Measurements from ENCODE around the gene LTF. TPM values are rescaled to one million over a fixed set of nuclear protein-coding genes. Genes with fewer than 3 reads are reported as not detected.

Gene LTF
- total and polyA plus RNA-seq, 9 of the 15 experiments (the other 6 are each of a cell fraction or from before 2014, with no cell fraction given) = 0.07 TPM; not detected in 8

- TF ChIP-seq MGA (IDR thresholded peaks at IDR 0.05) = no peak
These were observed 51.9 kb downstream of the LTF start (continued) for GRCh38 chr3:46412786-46413298.

Data from K562 (cell line).